ENCODE data around the gene IER2.
"Not testable (repeated sequence)": the region's sequence is repeated elsewhere in the genome, so short reads cannot be mapped to it uniquely, and the experiment has no call there.

IER2 gene

GRCh38 chr19:13202112-13202511 is 51.9 kb downstream of the IER2 start:
- DNase-seq (ENCODE audit: low read depth), result not testable (repeated sequence)

All from non-pigmented ciliary epithelial cell (primary cell).